IPS-18a (cell line): Measurements from ENCODE around the gene ATF5.
"Not testable (repeated sequence)": the region's sequence is repeated elsewhere in the genome, so short reads cannot be mapped to it uniquely, and the experiment has no call there.

Source experiments
- H3K27ac ChIP-seq: one replicate; pipeline ENCODE4 v1.5.1; 2013; ENCODE audit warnings: low read length
- H3K27me3 ChIP-seq: one replicate; pipeline ENCODE4 v1.6.1; 2013; ENCODE audit warnings: mild to moderate bottlenecking, low read length; ENCODE audit not compliant: control insufficient read depth, insufficient read depth
- H3K36me3 ChIP-seq: one replicate; pipeline ENCODE4 v1.6.1; 2013; ENCODE audit warnings: low read depth, low read length; ENCODE audit not compliant: control insufficient read depth
- H3K4me1 ChIP-seq: one replicate; pipeline ENCODE4 v1.6.1; 2013; ENCODE audit warnings: low read depth, low read length; ENCODE audit not compliant: control insufficient read depth
- H3K4me3 ChIP-seq: one replicate; pipeline ENCODE4 v1.5.1; 2013; ENCODE audit warnings: low read length
- H3K9ac ChIP-seq: one replicate; pipeline ENCODE4 v1.6.1; 2013; ENCODE audit warnings: mild to moderate bottlenecking, low read length, moderate library complexity
- H3K9me3 ChIP-seq: one replicate; pipeline ENCODE4 v1.6.1; 2013; ENCODE audit warnings: low read depth, low read length; ENCODE audit not compliant: control insufficient read depth

The ATF5 gene

GRCh38 chr19:49954092-49954829 is 25.3 kb downstream of the ATF5 start:
- Histone ChIP-seq H3K9ac (no peak overlapping the region), H3K27ac (no peak overlapping the region), H3K4me3 (no peak overlapping the region), H3K27me3 (no peaks in the 10 kb centered on the region), H3K4me1 (peaks cover 16% of the 10 kb centered on the region), H3K36me3 (no peaks in the 10 kb centered on the region), H3K9me3 (no peaks in the 10 kb centered on the region)

- Histone ChIP-seq H3K27me3 (no peaks in the 10 kb centered on the region), H3K9me3 (no peaks in the 10 kb centered on the region), H3K36me3 (no peaks in the 10 kb centered on the region), H3K4me1 (peaks cover 16% of the 10 kb centered on the region), H3K27ac (no peak overlapping the region), H3K9ac (no peak overlapping the region), H3K4me3 (no peak overlapping the region)
These were observed 25.9 kb downstream of the ATF5 start for GRCh38 chr19:49954933-49955332.

GRCh38 chr19:49956115-49956495 is 27.1 kb downstream of the ATF5 start:
- Histone ChIP-seq H3K4me3 (no peak overlapping the region), H3K36me3 (no peaks in the 10 kb centered on the region), H3K9me3 (no peaks in the 10 kb centered on the region), H3K4me1 (peaks cover 16% of the 10 kb centered on the region), H3K27me3 (no peaks in the 10 kb centered on the region), H3K27ac (no peak overlapping the region), H3K9ac (no peak overlapping the region)

- Histone ChIP-seq H3K27ac (no peak overlapping the region), H3K27me3 (no peaks in the 10 kb centered on the region), H3K9me3 (no peaks in the 10 kb centered on the region), H3K4me3 (no peak overlapping the region), H3K4me1 (peaks cover 16% of the 10 kb centered on the region), H3K36me3 (no peaks in the 10 kb centered on the region), H3K9ac (no peak overlapping the region)
These were observed 28.4 kb downstream of the ATF5 start for GRCh38 chr19:49957262-49957915.

GRCh38 chr19:49958144-49958543 is 29.1 kb downstream of the ATF5 start:
- H3K9me3 ChIP-seq, H3K27me3 ChIP-seq, H3K4me3 ChIP-seq, H3K9ac ChIP-seq, H3K27ac ChIP-seq, H3K36me3 ChIP-seq: not testable (repeated sequence)
- H3K4me1 ChIP-seq: peaks cover 16% of the 10 kb centered on the region

- not testable (repeated sequence) for H3K9me3 ChIP-seq, H3K9ac ChIP-seq, H3K27ac ChIP-seq, H3K36me3 ChIP-seq, H3K4me3 ChIP-seq, H3K27me3 ChIP-seq
- peaks cover 15% of the 10 kb centered on the region for H3K4me1 ChIP-seq
These were observed 29.6 kb downstream of the ATF5 start for GRCh38 chr19:49958596-49958995.

GRCh38 chr19:49959892-49960291 is 30.9 kb downstream of the ATF5 start:
- H3K9me3 ChIP-seq, H3K27me3 ChIP-seq, H3K4me3 ChIP-seq, H3K27ac ChIP-seq, H3K9ac ChIP-seq, H3K4me1 ChIP-seq, H3K36me3 ChIP-seq: not testable (repeated sequence)

GRCh38 chr19:49960980-49961379 is 32.0 kb downstream of the ATF5 start, which contains the start of gene SIGLEC11:
Gene SIGLEC11 (minus strand): TSS chr19:49961172. CDS start chr19:49961081, 91 bp downstream.
- not testable (repeated sequence) for H3K9ac ChIP-seq, H3K27me3 ChIP-seq, H3K9me3 ChIP-seq, H3K27ac ChIP-seq, H3K4me1 ChIP-seq, H3K36me3 ChIP-seq, H3K4me3 ChIP-seq

GRCh38 chr19:49968279-49968922 is 39.4 kb downstream of the ATF5 start:
- H3K4me1 ChIP-seq: no peaks in the 10 kb centered on the region
- no peaks in the 10 kb centered on the region for H3K9me3 ChIP-seq
- H3K4me3 ChIP-seq: no peak overlapping the region
- no peak overlapping the region for H3K9ac ChIP-seq
- no peak overlapping the region for H3K27ac ChIP-seq
- H3K36me3 ChIP-seq: no peaks in the 10 kb centered on the region
- H3K27me3 ChIP-seq: no peaks in the 10 kb centered on the region

GRCh38 chr19:49969355-49969754 is 40.4 kb downstream of the ATF5 start:
- not testable (repeated sequence) for H3K4me3 ChIP-seq, H3K27me3 ChIP-seq, H3K9ac ChIP-seq, H3K27ac ChIP-seq, H3K9me3 ChIP-seq, H3K4me1 ChIP-seq, H3K36me3 ChIP-seq

GRCh38 chr19:49971991-49972411 is 43.0 kb downstream of the ATF5 start:
- Histone ChIP-seq H3K36me3 (no peaks in the 10 kb centered on the region), H3K4me3 (no peak overlapping the region), H3K4me1 (no peaks in the 10 kb centered on the region), H3K9ac (no peak overlapping the region), H3K9me3 (no peaks in the 10 kb centered on the region), H3K27ac (no peak overlapping the region), H3K27me3 (no peaks in the 10 kb centered on the region)
